Left colon (tissue), 2 donors: ENCODE results near the gene VEGFC. TPM values are rescaled to one million over a fixed set of nuclear protein-coding genes. Genes with fewer than 3 reads are reported as not detected.

ENCODE experiments used
- ATAC-seq: fragments of 200-7000 bp; cut with Tn5 transposase; one replicate; pipeline ENCODE4 v1.9.1; 2020; ENCODE audit warnings: mild to moderate bottlenecking, moderate library complexity
- DNase-seq, 2 donors: peaks; one replicate each; pipeline ENCODE4 v3.0.0-alpha.2; 2020
- intact Hi-C, 2 donors: fragments of 100-400 bp; cut with DNase I in 1 of 2; cut with micrococcal nuclease in 1 of 2; formaldehyde crosslinking; loops; one replicate each; pipeline versions ENCODE4 v1.11.2 to v1.14.0; 2022; cut with DNase I, micrococcal nuclease
- total RNA-seq, 2 donors: library from RNA; stranded (reverse); fragmentation: NEBNext Ultra II Directional; extraction: Animal tissue kit (Norgen Biotek cat#: 25700); gene quantifications; one replicate each; pipeline ENCODE4 v1.2.1, GENCODE V29; 2021
- donor health status: DM: no; HTN: no; CAD: no.
- donor health status: DM: yes; HTN: yes; CAD: no.

Gene VEGFC
- total RNA-seq, 2 donors from 2014 or later = 2.5 TPM

GRCh38 chr4:176805155-176805554 is 12.4 kb upstream of the VEGFC start:
- intact Hi-C loops = no loop called here
- no peak for ATAC-seq
- no peak for DNase-seq

- no peak for ATAC-seq
- no peak for DNase-seq
- intact Hi-C loops = no loop called here
Observed at GRCh38 chr4:176800891-176801534, 8.3 kb upstream of the VEGFC start.

GRCh38 chr4:176799653-176800052 is 6.9 kb upstream of the VEGFC start:
- ATAC-seq (no peak), DNase-seq (no peak)
- intact Hi-C loops = no loop called here

- no peak for ATAC-seq
- intact Hi-C loops = no loop called here
Observed at GRCh38 chr4:176798540-176798939, 5.8 kb upstream of the VEGFC start.

GRCh38 chr4:176795441-176795840 is 2.7 kb upstream of the VEGFC start:
- intact Hi-C loops = no loop called here
- no peak for ATAC-seq

More at GRCh38 chr4:176798540-176798939, 5.8 kb upstream of the VEGFC start:
- no peak for DNase-seq

GRCh38 chr4:176794651-176795050 is 1.9 kb upstream of the VEGFC start:
- intact Hi-C loops = no loop called here
- no peak for DNase-seq
- no peak for ATAC-seq

More at GRCh38 chr4:176795441-176795840, 2.7 kb upstream of the VEGFC start:
- DNase-seq = no peak

- intact Hi-C loops = no loop called here
- no peak for ATAC-seq
- no peak for DNase-seq
Observed at GRCh38 chr4:176794151-176794550, 1.4 kb upstream of the VEGFC start.

- intact Hi-C loops = no loop called here
- no peak for DNase-seq
- no peak for ATAC-seq
Observed at GRCh38 chr4:176793060-176793605, 411 bp upstream of the VEGFC start.

- ATAC-seq (no peak), DNase-seq (no peak)
- intact Hi-C loops = no loop called here
Observed at GRCh38 chr4:176791591-176792325, 964 bp downstream of the VEGFC start.

GRCh38 chr4:176790398-176790797 is 2.3 kb downstream of the VEGFC start:
- no peak for ATAC-seq
- no peak for DNase-seq
- intact Hi-C loops = no loop called here

GRCh38 chr4:176789955-176790354 is 2.8 kb downstream of the VEGFC start:
- DNase-seq = no peak
- intact Hi-C loops = no loop called here
- no peak for ATAC-seq

- intact Hi-C loops = no loop called here
- DNase-seq (no peak), ATAC-seq (no peak)
Observed at GRCh38 chr4:176788971-176789370, 3.8 kb downstream of the VEGFC start.

- intact Hi-C loops = no loop called here
- DNase-seq (no peak), ATAC-seq (no peak)
Observed at GRCh38 chr4:176788248-176788647, 4.5 kb downstream of the VEGFC start.

- no peak for ATAC-seq
- intact Hi-C loops = no loop called here
Observed at GRCh38 chr4:176784816-176785215, 7.9 kb downstream of the VEGFC start.

GRCh38 chr4:176782794-176783193 is 9.9 kb downstream of the VEGFC start:
- no peak for ATAC-seq
- no peak for DNase-seq
- intact Hi-C loops = no loop called here

More at GRCh38 chr4:176784816-176785215, 7.9 kb downstream of the VEGFC start:
- no peak for DNase-seq

- intact Hi-C loops = no loop called here
- ATAC-seq = no peak
- no peak for DNase-seq
Observed at GRCh38 chr4:176782191-176782590, 10.5 kb downstream of the VEGFC start.

- intact Hi-C loops = no loop called here
- ATAC-seq = no peak
- no peak for DNase-seq
Observed at GRCh38 chr4:176781739-176782100, 11.0 kb downstream of the VEGFC start.

GRCh38 chr4:176780995-176781738 is 11.6 kb downstream of the VEGFC start:
- intact Hi-C loops = no loop called here
- no peak for DNase-seq
- ATAC-seq = no peak

- ATAC-seq = no peak
- DNase-seq = no peak
Observed at GRCh38 chr4:176779421-176779820, 13.3 kb downstream of the VEGFC start.

GRCh38 chr4:176778491-176778890 is 14.2 kb downstream of the VEGFC start:
- DNase-seq (no peak), ATAC-seq (no peak)
- intact Hi-C loops = no loop called here

More at GRCh38 chr4:176779421-176779820, 13.3 kb downstream of the VEGFC start:
- intact Hi-C loops = no loop called here
